B cell (primary cell): ENCODE measurements around the gene MICALL2. TPM values are rescaled to one million over a fixed set of nuclear protein-coding genes. Genes with fewer than 3 reads are reported as not detected.

Experiments used
- ATAC-seq: fragments of 200-7000 bp; cut with Tn5 transposase; one replicate; pipeline ENCODE4 v1.10.0; 2021; ENCODE audit warnings: low read depth, mild to moderate bottlenecking, moderate number of reproducible peaks, moderate library complexity
- CTCF ChIA-PET: fragments of 350-600 bp; sonication (Branson Sonifier 250); formaldehyde crosslinking; loops from one replicate; lab custom pipeline; 2021; ENCODE audit warnings: antibody characterized with exemption, inconsistent platforms; lab: Charles Lee
- POLR2A ChIA-PET: fragments of 350-600 bp; sonication (Branson Sonifier 250); formaldehyde crosslinking; loops from one replicate; lab custom pipeline; 2021; ENCODE audit warnings: antibody characterized with exemption; lab: Charles Lee
- DNase-seq: peaks from one replicate; pipeline ENCODE4 v3.0.0; 2013
- H2AFZ ChIP-seq: 2 replicates; pipeline ENCODE4 v1.6.1; 2012; ENCODE audit warnings: mild to moderate bottlenecking, low read depth, low read length; ENCODE audit not compliant: insufficient read depth, poor library complexity, severe bottlenecking
- H3K27ac ChIP-seq, 2 donors: 1 replicate in 1 of 2; 2 replicates in 1 of 2; pipeline ENCODE4 v1.5.1; 2012 to 2013; ENCODE audit warnings: low read length in 2 of 2, mild to moderate bottlenecking in 2 of 2, moderate library complexity in 1 of 2
- H3K27me3 ChIP-seq, 4 experiments: fragments of 200-600 bp in 1 of 4; sonication (generic) in 1 of 4; replicated peaks in 1 of 4; 1 replicate in 2 of 4; 2 replicates in 2 of 4; pipeline versions ENCODE4 v1.6.1 to v1.7.0; 2013 to 2016; ENCODE audit warnings: low read length in 3 of 4, mild to moderate bottlenecking in 2 of 4, mixed read lengths in 1 of 4, moderate library complexity in 1 of 4; ENCODE audit not compliant: insufficient read depth in 4 of 4, control insufficient read depth in 3 of 4; ENCODE audit errors: control extremely low read depth in 1 of 4
- H3K36me3 ChIP-seq, 2 experiments: replicated peaks in 1 of 2; 1 replicate in 1 of 2; 2 replicates in 1 of 2; pipeline versions ENCODE4 v1.6.1 to v1.7.1; 2013; ENCODE audit warnings: low read length in 1 of 2; ENCODE audit not compliant: insufficient read depth in 2 of 2, control insufficient read depth in 1 of 2; ENCODE audit errors: control extremely low read depth in 1 of 2, extremely low read depth in 1 of 2
- H3K4me1 ChIP-seq, 2 donors: fragments of 200-600 bp in 1 of 2; sonication (generic) in 1 of 2; 1 replicate in 1 of 2; 2 replicates in 1 of 2; pipeline versions ENCODE4 v1.5.1 to v1.6.1; 2013 to 2017; ENCODE audit warnings: low read length in 2 of 2; ENCODE audit not compliant: control insufficient read depth in 2 of 2, insufficient read depth in 2 of 2
- H3K4me2 ChIP-seq: replicated peaks from 2 replicates; pipeline ENCODE3; 2012; ENCODE audit warnings: mild to moderate bottlenecking, low read depth, low read length; ENCODE audit not compliant: poor library complexity, severe bottlenecking
- H3K4me3 ChIP-seq, 5 experiments: fragments of 200-600 bp in 1 of 5; sonication (generic) in 1 of 5; 1 replicate in 3 of 5; 2 replicates in 2 of 5; pipeline versions ENCODE4 v1.5.1 to v1.7.0; 2011 to 2016; ENCODE audit warnings: low read length in 4 of 5, mild to moderate bottlenecking in 4 of 5, low read depth in 2 of 5, control low read depth in 1 of 5, moderate library complexity in 1 of 5; ENCODE audit not compliant: insufficient read depth in 1 of 5; ENCODE audit errors: control extremely low read depth in 1 of 5, extremely low read depth in 1 of 5
- H3K79me2 ChIP-seq: fragments of 200-600 bp; sonication (generic); one replicate; pipeline ENCODE4 v1.6.0; 2016; ENCODE audit warnings: low read length; ENCODE audit not compliant: control insufficient read depth, insufficient read depth
- H3K9ac ChIP-seq: fragments of 200-600 bp; sonication (generic); 2 replicates; pipeline ENCODE4 v1.6.1; 2017; ENCODE audit warnings: mild to moderate bottlenecking, low read length, moderate library complexity
- H3K9me3 ChIP-seq, 3 donors: one replicate each; pipeline versions ENCODE4 v1.6.1 to v1.7.1; 2013; ENCODE audit warnings: low read length in 2 of 3; ENCODE audit not compliant: control insufficient read depth in 2 of 3, insufficient read depth in 1 of 3; ENCODE audit errors: control extremely low read depth in 1 of 3
- H4K20me1 ChIP-seq: 2 replicates; pipeline ENCODE4 v1.6.0; 2012; ENCODE audit warnings: mild to moderate bottlenecking, low read length; ENCODE audit not compliant: insufficient read depth, control insufficient read depth, poor library complexity, severe bottlenecking
- H3K27ac Mint-ChIP-seq: one replicate; pipeline ENCODE4 v1.8.0; 2021; ENCODE audit warnings: mixed read lengths
- H3K27me3 Mint-ChIP-seq: one replicate; pipeline ENCODE4 v1.8.0; 2021; ENCODE audit warnings: mixed read lengths
- H3K4me1 Mint-ChIP-seq: one replicate; pipeline ENCODE4 v1.8.0; 2021; ENCODE audit warnings: mixed read lengths
- H3K4me3 Mint-ChIP-seq: one replicate; pipeline ENCODE4 v1.8.0; 2021; ENCODE audit warnings: mixed read lengths
- H3K9me3 Mint-ChIP-seq: one replicate; pipeline ENCODE4 v1.8.0; 2022; ENCODE audit warnings: mixed read lengths; ENCODE audit not compliant: insufficient read depth
- CTCF ChIP-seq: fragments of 200-600 bp; IDR thresholded peaks from one replicate; pipeline ENCODE4 v1.8.0; 2022; ENCODE audit warnings: antibody characterized with exemption, mild to moderate bottlenecking
- EZH2 ChIP-seq: IDR thresholded peaks from 2 replicates; pipeline ENCODE4 v1.6.1; 2012; ENCODE audit warnings: borderline replicate concordance, low read depth, mild to moderate bottlenecking, moderate library complexity, low read length; ENCODE audit not compliant: insufficient read depth, poor library complexity, severe bottlenecking
- WGBS: methylation state at CpG from one replicate; pipeline ENCODE4 v1.1.5; 2013; ENCODE audit warnings: missing lambda C conversion rate; ENCODE audit not compliant: insufficient coverage; 5-methylcytosine and 5-hydroxymethylcytosine counted together
- intact Hi-C: fragments of 100-400 bp; cut with micrococcal nuclease; formaldehyde crosslinking; loops from one replicate; pipeline ENCODE4 v1.10.0; 2022
- polyA plus RNA-seq: library from polyadenylated mRNA; depleted of rRNA; stranded (reverse); fragments of >200 nt; gene quantifications from 2 replicates; pipeline ENCODE4 v1.2.3, GENCODE V29; 2012
- total RNA-seq, 2 donors: library from RNA; stranded (reverse); fragments of 120-200 nt in 1 of 2; gene quantifications; 1 replicate in 1 of 2; 2 replicates in 1 of 2; pipeline versions ENCODE4 v1.2.3 to v1.2.4, GENCODE V29; 2013 to 2022

MICALL2 gene
- total and polyA plus RNA-seq, 2 donors (not counting 1 experiment from before 2014, with no cell fraction given): 0.85 to 0.94 TPM

- Histone ChIP-seq H3K27me3 (no peaks in the 10 kb centered on the region), H3K4me3 (no peak overlapping the region), H2AFZ (no peak overlapping the region), H3K4me1 (no peaks in the 10 kb centered on the region), H3K9me3 (peaks cover 0 to under 1% (median 0%) of the 10 kb centered on the region in 3 donors), H3K79me2 (no peaks in the 10 kb centered on the region), H3K27ac (no peak overlapping the region), H3K9ac (no peak overlapping the region), H3K36me3 (no peaks in the 10 kb centered on the region), H3K4me2 (no peak overlapping the region), H4K20me1 (no peaks in the 10 kb centered on the region)
- POLR2A ChIA-PET: no interaction called here
- WGBS: 85% methylated on average over 12 of the region's 18 CpGs
- no peak overlapping the region for H3K27ac Mint-ChIP-seq
- CTCF ChIA-PET: no interaction called here
- no peak for DNase-seq
- no peaks in the 10 kb centered on the region for H3K9me3 Mint-ChIP-seq
- no peaks in the 10 kb centered on the region for H3K4me1 Mint-ChIP-seq
- intact Hi-C loops: no loop called here
- H3K4me3 Mint-ChIP-seq: no peak overlapping the region
- no peak for TF ChIP-seq EZH2
- TF ChIP-seq CTCF: no peak
- H3K27me3 Mint-ChIP-seq: no peaks in the 10 kb centered on the region
- ATAC-seq: no peak
Observed at GRCh38 chr7:1450431-1450830, 8.8 kb downstream of the MICALL2 start.

GRCh38 chr7:1449951-1450350 lies 9.3 kb downstream of the MICALL2 start:
- Mint-ChIP-seq H3K27ac (no peak overlapping the region), H3K27me3 (no peaks in the 10 kb centered on the region), H3K4me3 (no peak overlapping the region), H3K9me3 (no peaks in the 10 kb centered on the region), H3K4me1 (no peaks in the 10 kb centered on the region)
- ATAC-seq (no peak), DNase-seq (no peak)
- intact Hi-C loops: no loop called here
- Histone ChIP-seq H3K4me2 (no peak overlapping the region), H3K4me3 (no peak overlapping the region), H3K36me3 (no peaks in the 10 kb centered on the region), H4K20me1 (no peaks in the 10 kb centered on the region), H3K9me3 (peaks cover 0 to 3% (median 0%) of the 10 kb centered on the region in 3 donors), H3K9ac (no peak overlapping the region), H3K4me1 (no peaks in the 10 kb centered on the region), H2AFZ (no peak overlapping the region), H3K27ac (no peak overlapping the region), H3K79me2 (no peaks in the 10 kb centered on the region), H3K27me3 (no peaks in the 10 kb centered on the region)
- TF ChIP-seq EZH2 (no peak), CTCF (no peak)
- WGBS: 79% methylated on average over 9 of the region's 11 CpGs
- ChIA-PET POLR2A (no interaction called here), CTCF (no interaction called here)
